Mesodermal cell (in vitro differentiated cells): Measurements from ENCODE around the gene CFAP90.

Experiments used
- H3K27ac ChIP-seq: 2 replicates; pipeline ENCODE4 v1.7.0; 2013; ENCODE audit warnings: mild to moderate bottlenecking, low read depth, low read length, moderate library complexity; ENCODE audit not compliant: severe bottlenecking
- H3K36me3 ChIP-seq: 2 replicates; pipeline ENCODE4 v1.7.1; 2013; ENCODE audit warnings: mild to moderate bottlenecking, low read length, moderate library complexity; ENCODE audit not compliant: control insufficient read depth, insufficient read depth
- H3K4me1 ChIP-seq: one replicate; pipeline ENCODE4 v1.7.1; 2013; ENCODE audit warnings: mild to moderate bottlenecking, low read length; ENCODE audit not compliant: insufficient read depth, control insufficient read depth, poor library complexity, severe bottlenecking
- H3K4me3 ChIP-seq: 2 replicates; pipeline ENCODE4 v1.7.0; 2013; ENCODE audit warnings: low read length, control low read depth, mild to moderate bottlenecking; ENCODE audit not compliant: insufficient read depth, poor library complexity, severe bottlenecking; ENCODE audit errors: extremely low read depth
- H3K9me3 ChIP-seq: 2 replicates; pipeline ENCODE4 v1.7.1; 2013; ENCODE audit warnings: mild to moderate bottlenecking, low read length, moderate library complexity; ENCODE audit not compliant: control insufficient read depth
- WGBS, 2 experiments: methylation state at CpG; one replicate each; pipeline ENCODE4 v1.1.5; 2013; ENCODE audit warnings: missing lambda C conversion rate in 2 of 2; ENCODE audit not compliant: insufficient coverage in 2 of 2; 5-methylcytosine and 5-hydroxymethylcytosine counted together

Gene CFAP90

DNA sequence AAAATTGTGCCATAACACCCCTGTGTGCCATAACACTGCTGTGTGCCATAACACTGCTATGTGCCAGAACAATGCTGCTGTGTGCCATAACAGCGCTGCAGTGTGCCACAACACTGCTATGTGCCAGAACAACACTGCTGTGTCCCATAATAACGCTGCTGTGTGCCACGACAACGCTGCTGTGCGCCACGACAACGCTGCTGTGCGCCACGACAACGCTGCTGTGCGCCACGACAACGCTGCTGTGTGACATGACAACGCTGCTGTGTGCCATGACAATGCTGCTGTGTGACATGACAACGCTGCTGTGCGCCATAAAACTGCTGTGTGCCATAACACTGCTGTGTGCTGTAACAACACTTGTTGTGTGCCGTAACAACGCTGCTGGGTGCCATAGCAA is 25.9 kb downstream of the CFAP90 start:
- Histone ChIP-seq H3K27ac (no peak overlapping the region), H3K4me3 (no peak overlapping the region)
- WGBS, 2 experiments: 91 to 94% methylated on average over 18 of the region's 18 CpGs

DNA sequence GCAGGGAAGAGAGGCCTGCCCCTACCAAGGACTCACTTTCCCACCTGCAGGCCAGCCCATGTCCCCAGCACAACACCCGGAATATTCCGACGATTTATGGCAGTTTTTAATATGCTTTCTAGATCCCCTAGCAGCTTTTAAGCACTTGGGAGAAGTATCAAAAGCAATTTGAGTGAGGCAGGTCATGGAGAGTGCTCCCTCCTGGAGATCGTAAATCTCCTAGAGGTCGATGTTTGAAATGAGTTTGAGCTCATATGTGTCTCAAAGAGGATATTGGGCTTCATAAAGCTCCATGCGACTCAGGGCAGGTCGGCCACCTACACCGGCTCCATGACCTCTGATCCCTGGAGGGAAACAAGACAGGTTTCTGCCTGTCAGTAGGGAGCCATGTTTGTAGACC is 27.3 kb downstream of the CFAP90 start:
- no peak overlapping the region for H3K27ac ChIP-seq
- no peaks in the 10 kb centered on the region for H3K4me1 ChIP-seq
- WGBS, 2 experiments: 86 to 89% methylated on average over 5 to 7 of the region's 8 CpGs
- H3K9me3 ChIP-seq: no peaks in the 10 kb centered on the region
- no peak overlapping the region for H3K4me3 ChIP-seq
- peaks cover 3% of the 10 kb centered on the region for H3K36me3 ChIP-seq

More for the DNA sequence above, 25.9 kb downstream of the CFAP90 start:
- H3K4me1 ChIP-seq: no peaks in the 10 kb centered on the region
- H3K36me3 ChIP-seq: peaks cover 3% of the 10 kb centered on the region
- no peaks in the 10 kb centered on the region for H3K9me3 ChIP-seq

DNA sequence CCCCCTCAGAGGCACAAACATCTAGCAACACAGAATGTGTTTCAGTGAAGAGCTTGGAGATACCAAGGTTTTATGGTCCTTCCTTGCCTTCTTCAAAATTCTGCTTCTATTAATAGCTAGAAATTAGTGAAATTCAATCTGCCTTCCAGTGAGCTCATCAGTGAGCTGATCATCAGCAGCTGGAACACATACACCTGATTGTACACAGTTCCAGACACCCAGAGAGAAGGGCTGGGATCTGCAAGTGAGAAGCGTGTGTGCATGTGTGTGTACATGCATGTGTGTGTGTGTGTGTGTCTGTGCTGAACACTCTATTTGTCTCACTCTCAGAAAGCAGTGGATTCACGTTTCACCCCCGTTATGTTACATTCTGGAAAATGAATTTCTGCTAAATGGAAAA is 28.5 kb downstream of the CFAP90 start:
- Histone ChIP-seq H3K9me3 (no peaks in the 10 kb centered on the region), H3K27ac (no peak overlapping the region), H3K4me1 (no peaks in the 10 kb centered on the region), H3K4me3 (no peak overlapping the region), H3K36me3 (peaks cover 3% of the 10 kb centered on the region)
- WGBS, 2 experiments: 56 to 100% methylated on average over 1 to 2 of the region's 3 CpGs

DNA sequence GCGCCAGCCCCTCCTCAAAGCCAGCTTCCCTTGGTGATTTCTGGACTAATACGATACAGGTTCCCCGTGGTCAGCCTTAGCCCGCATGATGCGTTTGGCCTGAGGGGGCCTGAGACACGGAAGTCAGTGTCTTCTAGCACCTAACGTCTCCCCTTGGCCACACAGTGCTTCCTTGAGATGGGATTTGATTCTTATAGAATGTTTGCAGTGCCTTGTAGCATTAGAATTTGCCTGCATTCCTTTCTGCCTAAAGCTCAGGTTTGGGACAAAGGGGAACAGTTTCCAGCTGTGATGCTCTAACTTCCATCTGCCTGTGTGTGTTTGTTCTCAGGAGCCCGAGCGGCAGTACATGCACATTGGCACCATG is 34.4 kb downstream of the CFAP90 start:
- Histone ChIP-seq H3K36me3 (peaks cover under 1% of the 10 kb centered on the region), H3K27ac (no peak overlapping the region), H3K4me1 (no peaks in the 10 kb centered on the region), H3K4me3 (no peak overlapping the region), H3K9me3 (no peaks in the 10 kb centered on the region)
- WGBS, 2 experiments: 45 to 79% methylated on average over 2 to 9 of the region's 9 CpGs

DNA sequence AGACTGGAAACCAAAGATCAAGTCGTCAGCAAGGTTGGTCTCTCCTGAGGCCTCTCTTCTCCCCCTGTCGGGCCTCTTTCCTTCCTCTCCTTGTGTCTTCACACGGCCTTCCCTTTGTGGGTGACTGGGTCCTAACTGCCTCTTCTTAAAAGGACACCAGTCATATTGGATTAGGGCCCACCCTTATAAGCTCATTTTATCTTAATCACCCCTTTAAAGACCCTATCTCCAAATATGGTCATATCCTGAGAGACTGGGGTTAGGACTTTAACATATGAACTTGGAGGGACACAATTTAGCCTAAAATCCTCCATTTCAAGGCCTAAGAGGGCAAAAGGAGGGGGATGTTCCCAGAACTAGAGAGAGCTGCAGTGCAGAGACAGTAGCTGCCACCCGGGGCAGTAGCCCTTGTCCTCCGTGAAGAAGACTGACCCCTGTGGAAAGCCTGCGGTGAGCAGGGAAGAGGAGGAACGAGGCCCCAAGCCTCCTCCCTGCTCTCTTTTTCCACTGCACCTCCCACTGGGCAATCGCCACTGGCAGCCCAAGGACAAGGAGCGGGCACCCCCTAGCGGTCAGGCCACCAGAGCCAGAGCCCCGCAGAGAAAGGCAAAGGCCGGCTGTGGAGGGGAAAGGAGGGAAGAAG is 34.9 kb downstream of the CFAP90 start:
- 23 to 28% methylated on average over 9 to 10 of the region's 12 CpGs for WGBS, 2 experiments
- Histone ChIP-seq H3K9me3 (no peaks in the 10 kb centered on the region), H3K4me1 (no peaks in the 10 kb centered on the region), H3K4me3 (no peak overlapping the region), H3K27ac (no peak overlapping the region), H3K36me3 (no peaks in the 10 kb centered on the region)

DNA sequence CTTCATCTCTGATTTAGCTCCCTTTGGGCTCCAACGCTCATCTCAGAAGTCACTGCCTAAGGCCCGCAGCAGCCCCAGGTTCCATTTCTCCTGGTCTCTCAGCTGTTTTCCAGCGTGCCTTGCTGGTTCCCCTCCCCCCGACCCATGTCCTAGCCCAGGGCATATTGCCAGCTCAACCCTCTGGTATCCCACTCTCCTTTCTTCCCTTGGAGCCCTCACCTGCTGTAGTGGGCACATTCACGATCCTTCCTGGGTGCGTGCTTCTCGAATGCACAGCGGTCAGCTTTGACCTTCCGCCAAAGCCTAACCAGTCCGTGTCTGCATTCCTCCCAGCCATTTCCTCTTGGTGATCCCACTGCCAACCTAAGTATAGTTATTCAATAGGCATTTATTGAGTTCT is 36.1 kb downstream of the CFAP90 start:
- Histone ChIP-seq H3K27ac (no peak overlapping the region), H3K36me3 (no peaks in the 10 kb centered on the region), H3K9me3 (no peaks in the 10 kb centered on the region), H3K4me3 (no peak overlapping the region), H3K4me1 (no peaks in the 10 kb centered on the region)
- WGBS, 2 experiments: 93 to 97% methylated on average over 9 to 10 of the region's 10 CpGs

DNA sequence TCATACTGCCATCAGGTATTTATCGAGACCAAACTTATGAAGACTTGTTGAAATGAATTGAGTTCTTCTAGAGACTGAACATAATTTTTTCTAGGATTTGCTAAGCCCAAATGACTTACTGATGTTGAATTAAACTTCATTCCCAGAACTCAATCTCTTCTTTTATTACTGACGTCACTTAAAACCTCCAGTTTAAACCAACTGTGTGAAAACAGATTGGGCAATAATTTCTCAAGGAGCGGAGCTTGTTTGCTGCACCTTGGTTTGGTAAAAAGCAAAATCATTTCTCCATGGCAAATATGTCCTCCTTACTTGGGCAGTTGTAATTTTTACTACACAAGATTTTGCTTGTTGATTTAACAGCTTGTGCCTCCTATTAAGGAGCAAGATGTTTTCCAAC is 37.4 kb downstream of the CFAP90 start:
- WGBS, 2 experiments: 86% methylated on average over 2 of the region's 3 CpGs; no CpG with 5 or more reads in 1 of the 2 experiments
- Histone ChIP-seq H3K27ac (no peak overlapping the region), H3K9me3 (no peaks in the 10 kb centered on the region)

DNA sequence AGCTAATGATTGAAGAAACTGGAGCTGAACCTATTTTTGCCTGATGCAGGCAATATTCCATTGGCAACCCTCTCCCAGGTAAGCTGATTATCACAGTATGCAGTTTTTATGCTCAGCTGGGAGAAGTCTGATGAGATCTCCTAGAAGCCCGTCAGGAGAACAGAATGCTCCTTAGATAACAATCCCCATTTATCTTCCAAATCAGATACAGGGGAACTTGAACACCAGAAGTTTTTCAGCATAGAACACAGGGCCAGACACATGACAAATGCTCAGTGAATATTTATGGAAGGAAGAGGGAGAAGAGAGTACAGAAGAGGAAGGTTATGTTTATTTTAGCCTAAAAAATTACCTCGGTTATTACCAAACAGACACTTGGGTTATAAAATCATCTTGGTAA is 37.9 kb downstream of the CFAP90 start:
- H3K9me3 ChIP-seq: no peaks in the 10 kb centered on the region
- H3K27ac ChIP-seq: no peak overlapping the region
- no CpG with 5 or more reads among the region's 2 CpGs for WGBS, 2 experiments
- no peaks in the 10 kb centered on the region for H3K4me1 ChIP-seq
- H3K36me3 ChIP-seq: no peaks in the 10 kb centered on the region
- no peak overlapping the region for H3K4me3 ChIP-seq

More for the DNA sequence above, 37.4 kb downstream of the CFAP90 start:
- Histone ChIP-seq H3K36me3 (no peaks in the 10 kb centered on the region), H3K4me1 (no peaks in the 10 kb centered on the region), H3K4me3 (no peak overlapping the region)

DNA sequence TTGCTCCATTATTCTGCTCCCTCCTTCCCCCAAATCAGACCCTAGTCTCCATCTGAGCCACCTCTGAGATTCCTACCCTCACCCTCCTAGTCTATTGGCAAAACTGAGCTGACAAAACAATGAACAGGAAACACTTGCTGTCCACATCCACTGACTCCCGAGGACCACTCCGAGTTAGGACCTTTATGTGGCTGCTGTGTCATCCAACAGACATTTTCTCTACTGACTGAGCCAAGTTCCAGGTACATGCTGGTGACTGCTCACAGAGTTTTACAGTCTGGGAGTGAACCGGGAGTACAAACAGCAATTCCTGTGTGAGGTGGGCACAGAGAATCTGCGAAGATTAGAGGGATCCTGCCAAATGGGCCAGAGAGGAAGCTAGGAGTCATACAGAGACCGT is 39.2 kb downstream of the CFAP90 start:
- Histone ChIP-seq H3K4me3 (no peak overlapping the region), H3K4me1 (no peaks in the 10 kb centered on the region), H3K9me3 (no peaks in the 10 kb centered on the region), H3K36me3 (no peaks in the 10 kb centered on the region), H3K27ac (no peak overlapping the region)
- WGBS, 2 experiments: 90 to 94% methylated on average over 4 to 5 of the region's 5 CpGs

DNA sequence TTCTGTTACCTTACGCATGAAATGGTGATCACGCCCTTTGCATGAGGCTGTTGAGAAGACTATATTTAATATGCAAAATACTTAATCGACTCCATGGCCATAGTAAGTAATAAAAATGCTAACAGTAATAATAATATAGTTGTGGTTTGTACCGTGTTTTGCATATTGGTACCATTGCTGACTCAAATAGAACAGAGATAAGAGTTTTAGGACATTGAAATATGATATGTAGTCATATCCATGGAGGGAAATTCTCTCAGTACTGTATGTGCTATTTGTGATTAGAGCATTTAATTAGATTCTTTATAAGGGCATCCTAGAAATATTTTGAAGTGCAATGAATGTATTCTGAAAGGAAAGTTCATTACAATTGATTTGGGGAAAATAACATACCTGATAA is 41.9 kb downstream of the CFAP90 start:
- 100% methylated on average over 1 of the region's 4 CpGs; no CpG with 5 or more reads in 1 of the 2 experiments for WGBS, 2 experiments
- Histone ChIP-seq H3K4me3 (no peak overlapping the region), H3K9me3 (no peaks in the 10 kb centered on the region), H3K36me3 (no peaks in the 10 kb centered on the region), H3K4me1 (no peaks in the 10 kb centered on the region), H3K27ac (no peak overlapping the region)

DNA sequence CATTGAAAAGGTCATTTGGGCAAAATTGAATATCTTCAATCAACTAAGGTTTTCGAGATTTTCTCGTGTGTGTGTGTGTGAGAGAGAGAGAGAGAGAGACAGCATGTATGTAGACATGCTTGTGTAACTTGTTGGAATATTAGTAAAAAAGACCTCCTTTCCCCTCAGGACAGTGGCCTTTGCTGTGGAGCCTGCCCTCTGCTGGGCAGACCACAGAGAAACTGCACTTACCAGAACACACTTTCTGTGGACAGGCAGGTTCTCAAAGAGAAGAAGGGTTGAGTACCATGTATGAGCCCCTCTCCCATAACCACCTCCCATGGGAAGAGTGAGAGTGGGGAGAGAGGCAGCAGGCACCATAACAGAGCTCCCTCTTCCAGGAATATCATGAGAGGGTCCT is 45.6 kb downstream of the CFAP90 start:
- no peaks in the 10 kb centered on the region for H3K9me3 ChIP-seq
- H3K4me3 ChIP-seq: no peak overlapping the region
- H3K27ac ChIP-seq: no peak overlapping the region
- WGBS, 2 experiments: 95% methylated on average over 2 of the region's 2 CpGs; no CpG with 5 or more reads in 1 of the 2 experiments
- no peaks in the 10 kb centered on the region for H3K4me1 ChIP-seq
- H3K36me3 ChIP-seq: no peaks in the 10 kb centered on the region
